Measurements from ENCODE around the gene SDF2L1. TPM values are rescaled to one million over a fixed set of nuclear protein-coding genes. Genes with fewer than 3 reads are reported as not detected.
A peak's percentile ranks its signal among the peaks of the same experiment; 100 is the strongest.
"Not testable (repeated sequence)": the region's sequence is repeated elsewhere in the genome, so short reads cannot be mapped to it uniquely, and the experiment has no call there.

SDF2L1 gene
- polyA plus RNA-seq, 3 donors = 11.7 to 19.3 (median 16.1) TPM

DNA sequence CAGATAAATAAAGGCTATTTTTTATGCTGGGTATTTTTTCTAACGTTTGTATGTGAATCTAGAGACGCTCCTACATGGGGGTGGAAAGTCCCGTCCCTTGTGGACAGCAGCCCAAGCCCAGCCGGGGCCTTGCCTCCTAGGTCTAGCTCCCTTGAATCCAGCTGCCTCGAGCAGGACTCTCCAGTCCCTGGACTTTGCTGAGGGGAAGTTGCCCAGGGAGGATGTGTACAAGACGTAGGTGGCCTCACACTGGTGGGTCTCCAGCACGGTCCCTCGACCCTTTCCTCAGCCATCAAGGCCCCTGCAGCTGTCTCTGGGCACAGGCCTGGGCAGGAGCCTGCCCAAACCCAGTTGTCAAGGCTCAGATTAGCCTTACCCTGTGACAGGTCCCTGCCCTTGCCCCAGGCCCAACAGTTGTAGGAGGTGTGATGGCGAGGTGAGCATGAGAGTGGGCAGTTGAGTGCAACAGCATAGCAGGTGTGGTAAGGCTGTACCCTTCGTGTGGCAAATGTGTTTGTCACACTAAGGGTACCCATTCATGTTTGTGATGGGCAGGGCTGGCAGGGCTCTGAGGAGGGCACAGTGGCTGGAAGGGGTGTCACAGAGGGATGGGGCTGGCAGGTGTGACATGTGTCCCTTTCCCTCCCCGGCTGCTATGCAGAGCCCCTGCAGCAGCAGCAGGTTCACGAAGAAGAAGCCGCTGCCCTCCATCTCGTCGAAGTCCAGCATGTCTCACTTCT lies 6.2 kb upstream of the SDF2L1 start:
- no peak for DNase-seq (ENCODE audit: low read depth in 3 of 3, low spot score in 2 of 3)

DNA sequence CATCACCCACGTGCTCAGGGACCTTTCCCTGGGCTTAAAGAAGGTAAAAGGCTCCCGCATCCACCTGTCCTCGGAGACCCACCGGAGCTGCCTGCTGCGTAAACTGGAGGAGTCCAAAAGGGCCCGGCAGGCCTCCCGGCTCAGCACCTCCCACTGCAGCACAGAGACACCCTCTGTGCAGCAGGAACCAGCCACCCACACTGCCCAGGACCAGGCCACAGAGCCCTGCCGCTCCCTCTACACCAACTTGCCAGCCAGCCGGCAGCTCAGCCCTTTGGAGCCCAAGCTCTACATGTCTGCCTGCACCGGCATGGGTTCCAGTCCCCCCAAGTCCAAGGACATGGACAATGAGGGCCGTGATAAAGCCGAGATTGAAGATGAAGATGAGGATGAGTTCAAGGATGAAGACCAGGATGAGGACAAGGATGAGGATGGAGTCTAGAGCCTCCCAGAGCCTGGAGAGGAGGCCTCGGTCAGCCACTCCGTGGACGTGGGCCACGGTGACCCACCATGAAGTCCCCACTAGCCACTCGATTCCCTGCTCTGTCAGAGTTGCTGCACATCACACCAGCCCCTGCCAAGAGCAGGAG lies 5.4 kb upstream of the SDF2L1 start:
- no peak for DNase-seq (ENCODE audit: low read depth in 3 of 3, low spot score in 2 of 3)

DNA sequence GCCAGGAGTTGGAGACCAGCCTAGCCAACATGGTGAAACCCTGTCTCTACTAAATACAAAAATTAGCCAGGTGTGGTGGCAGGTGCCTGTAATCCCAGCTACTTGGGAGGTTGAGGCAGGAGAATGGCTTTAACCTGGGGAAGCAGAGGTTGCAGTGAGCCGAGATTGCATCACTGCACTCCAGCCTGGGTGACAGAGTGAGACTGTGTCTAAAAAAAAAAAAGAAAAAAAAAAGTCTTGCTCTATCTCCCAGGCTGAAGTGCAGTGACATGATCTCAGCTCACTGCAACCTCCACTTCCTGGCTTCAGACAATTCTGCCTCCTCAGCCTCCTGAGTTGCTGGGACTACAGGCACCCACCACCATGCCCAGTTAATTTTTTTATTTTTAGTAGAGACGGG lies 4.7 kb upstream of the SDF2L1 start:
- not testable (repeated sequence) for DNase-seq (ENCODE audit: low read depth in 3 of 3, low spot score in 2 of 3)

DNA sequence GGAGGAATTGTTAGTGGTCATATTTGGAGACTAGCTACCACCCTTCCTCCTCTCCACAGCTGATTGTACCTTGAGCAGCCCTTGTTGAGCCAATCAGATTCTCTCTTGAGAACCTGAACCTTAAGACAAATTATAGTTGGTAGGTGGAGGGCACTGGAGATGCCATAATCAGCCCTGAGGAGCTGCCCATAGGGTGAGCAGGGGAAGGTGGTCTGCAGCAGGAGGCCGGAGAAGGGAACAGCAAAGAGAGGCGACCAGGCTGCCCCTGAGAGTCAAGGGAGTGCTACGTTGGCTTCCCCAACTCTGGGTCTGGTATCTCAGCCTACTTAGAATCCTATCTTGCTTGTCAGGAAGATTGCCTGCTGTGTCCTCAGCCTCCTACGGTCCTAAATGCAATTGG lies 2.7 kb upstream of the SDF2L1 start:
- DNase-seq (ENCODE audit: low read depth in 3 of 3, low spot score in 2 of 3) = no peak

DNA sequence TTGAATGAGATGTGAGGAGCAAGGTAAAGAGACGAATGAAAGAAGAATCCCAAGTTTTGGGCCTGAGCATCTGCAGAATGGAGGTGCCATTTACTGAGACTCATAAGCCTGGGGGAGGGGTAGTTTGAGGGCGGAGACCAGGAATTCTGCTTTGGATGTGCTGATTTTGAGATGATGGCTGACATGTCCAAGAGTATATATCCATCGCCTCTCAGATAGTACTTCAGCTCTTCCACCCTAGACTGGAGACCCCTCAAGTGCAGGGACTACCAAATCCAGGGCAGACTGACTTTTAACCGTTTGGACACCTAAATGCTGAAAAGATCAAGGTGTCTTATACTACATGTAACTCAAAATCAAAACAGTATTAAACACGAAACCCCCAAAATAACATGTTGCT lies 1.3 kb upstream of the SDF2L1 start:
- DNase-seq (ENCODE audit: low read depth in 3 of 3, low spot score in 2 of 3) = no peak

DNA sequence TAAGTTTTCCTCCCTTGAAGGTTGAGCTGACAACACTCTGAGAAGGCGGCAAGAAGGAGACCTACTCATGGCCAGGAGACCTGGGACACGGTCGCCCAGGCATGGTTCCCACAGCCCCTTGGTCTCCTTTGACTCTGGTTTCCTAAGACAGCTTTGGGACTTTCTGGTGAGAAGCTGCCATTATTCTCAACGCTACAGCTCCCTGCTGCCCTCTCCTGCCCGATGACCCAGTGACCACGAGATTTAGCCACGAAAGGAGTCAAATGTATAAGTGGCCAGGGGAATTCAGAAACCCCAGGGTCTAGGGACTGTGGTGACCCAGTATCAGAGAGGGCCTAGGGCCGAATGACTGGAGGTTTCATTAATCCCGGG lies 699 bp upstream of the SDF2L1 start:
- DNase-seq (ENCODE audit: low read depth in 3 of 3, low spot score in 2 of 3) = no peak

DNA sequence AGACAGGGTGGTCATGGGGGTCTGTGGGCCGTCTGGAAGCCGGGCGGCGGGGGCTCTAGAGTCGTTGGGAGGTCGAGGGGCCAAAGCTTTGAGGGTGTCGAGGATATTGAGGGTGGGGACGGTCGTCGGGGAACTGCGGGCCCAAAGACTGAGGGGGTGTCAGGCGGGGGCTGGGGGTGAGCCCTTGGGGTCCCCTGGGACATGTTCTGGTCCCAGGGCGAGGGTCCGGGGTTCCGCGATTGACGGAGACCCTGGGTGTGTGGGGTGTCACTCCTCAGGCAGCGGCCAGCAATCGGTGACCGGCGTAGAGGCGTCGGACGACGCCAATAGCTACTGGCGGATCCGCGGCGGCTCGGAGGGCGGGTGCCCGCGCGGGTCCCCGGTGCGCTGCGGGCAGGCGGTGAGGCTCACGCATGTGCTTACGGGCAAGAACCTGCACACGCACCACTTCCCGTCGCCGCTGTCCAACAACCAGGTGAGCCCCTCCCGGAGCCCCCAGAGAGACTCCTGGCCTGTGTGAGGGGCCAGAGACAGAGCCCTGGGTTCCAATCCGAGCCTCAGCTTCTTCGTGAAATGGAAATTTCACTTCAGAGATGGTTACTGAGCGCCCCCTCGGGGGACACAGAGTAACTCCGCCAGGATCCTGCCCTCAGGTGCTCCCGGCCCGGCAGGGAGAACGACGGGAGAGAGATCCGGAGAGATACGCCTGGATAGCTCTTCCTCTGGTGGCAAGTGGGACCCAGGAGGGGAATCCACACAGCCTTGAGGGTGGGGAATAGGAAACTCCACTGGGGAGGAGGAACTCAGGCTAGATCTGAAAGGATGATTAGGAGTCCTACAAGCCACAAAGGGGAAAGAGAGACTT lies 714 bp downstream of the SDF2L1 start:
- no peak for DNase-seq (ENCODE audit: low read depth in 3 of 3, low spot score in 2 of 3)

DNA sequence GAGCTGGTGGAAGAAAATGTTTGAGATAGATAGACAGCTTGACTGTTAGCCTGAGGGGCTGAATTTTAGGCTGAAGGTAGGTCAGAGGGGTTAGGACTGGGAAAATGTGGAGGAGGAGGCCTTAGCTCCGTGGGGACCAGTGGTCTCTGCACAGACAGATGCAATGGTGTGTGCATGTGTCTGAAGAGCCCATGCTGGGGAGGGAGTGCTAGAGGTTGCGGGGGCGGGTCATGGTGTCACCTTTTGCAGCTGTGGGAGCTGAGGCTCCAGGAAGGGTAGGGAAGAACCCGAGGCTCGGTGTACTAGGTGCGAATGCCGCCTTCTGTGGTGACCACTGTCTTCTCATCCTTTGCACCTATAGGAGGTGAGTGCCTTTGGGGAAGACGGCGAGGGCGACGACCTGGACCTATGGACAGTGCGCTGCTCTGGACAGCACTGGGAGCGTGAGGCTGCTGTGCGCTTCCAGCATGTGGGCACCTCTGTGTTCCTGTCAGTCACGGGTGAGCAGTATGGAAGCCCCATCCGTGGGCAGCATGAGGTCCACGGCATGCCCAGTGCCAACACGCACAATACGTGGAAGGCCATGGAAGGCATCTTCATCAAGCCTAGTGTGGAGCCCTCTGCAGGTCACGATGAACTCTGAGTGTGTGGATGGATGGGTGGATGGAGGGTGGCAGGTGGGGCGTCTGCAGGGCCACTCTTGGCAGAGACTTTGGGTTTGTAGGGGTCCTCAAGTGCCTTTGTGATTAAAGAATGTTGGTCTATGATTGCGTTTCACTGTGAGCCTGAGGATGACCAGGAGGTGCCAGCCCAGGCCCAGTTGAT lies 1.6 kb downstream of the SDF2L1 start:
- no peak for DNase-seq (ENCODE audit: low read depth in 3 of 3, low spot score in 2 of 3)

DNA sequence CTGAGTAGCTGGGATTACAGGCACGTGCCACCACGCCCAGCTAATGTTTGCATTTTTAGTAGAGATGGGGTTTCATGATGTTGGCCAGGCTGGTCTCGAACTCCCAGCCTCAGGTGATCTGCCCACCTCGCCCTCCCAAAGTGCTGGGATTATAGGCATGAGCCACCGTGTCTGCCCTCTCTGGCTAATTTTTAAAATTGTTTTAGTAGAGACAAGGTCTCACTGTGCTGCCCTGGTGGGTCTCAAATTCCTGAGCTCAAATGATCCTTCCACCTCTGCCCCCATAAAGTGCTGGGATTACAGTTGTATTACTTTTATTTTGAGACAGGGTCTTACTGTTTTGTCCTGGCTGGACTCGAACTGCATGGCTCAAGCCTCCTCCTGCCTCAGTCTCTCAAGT lies 3.4 kb downstream of the SDF2L1 start:
- DNase-seq (ENCODE audit: low read depth in 3 of 3, low spot score in 2 of 3) = not testable (repeated sequence)

DNA sequence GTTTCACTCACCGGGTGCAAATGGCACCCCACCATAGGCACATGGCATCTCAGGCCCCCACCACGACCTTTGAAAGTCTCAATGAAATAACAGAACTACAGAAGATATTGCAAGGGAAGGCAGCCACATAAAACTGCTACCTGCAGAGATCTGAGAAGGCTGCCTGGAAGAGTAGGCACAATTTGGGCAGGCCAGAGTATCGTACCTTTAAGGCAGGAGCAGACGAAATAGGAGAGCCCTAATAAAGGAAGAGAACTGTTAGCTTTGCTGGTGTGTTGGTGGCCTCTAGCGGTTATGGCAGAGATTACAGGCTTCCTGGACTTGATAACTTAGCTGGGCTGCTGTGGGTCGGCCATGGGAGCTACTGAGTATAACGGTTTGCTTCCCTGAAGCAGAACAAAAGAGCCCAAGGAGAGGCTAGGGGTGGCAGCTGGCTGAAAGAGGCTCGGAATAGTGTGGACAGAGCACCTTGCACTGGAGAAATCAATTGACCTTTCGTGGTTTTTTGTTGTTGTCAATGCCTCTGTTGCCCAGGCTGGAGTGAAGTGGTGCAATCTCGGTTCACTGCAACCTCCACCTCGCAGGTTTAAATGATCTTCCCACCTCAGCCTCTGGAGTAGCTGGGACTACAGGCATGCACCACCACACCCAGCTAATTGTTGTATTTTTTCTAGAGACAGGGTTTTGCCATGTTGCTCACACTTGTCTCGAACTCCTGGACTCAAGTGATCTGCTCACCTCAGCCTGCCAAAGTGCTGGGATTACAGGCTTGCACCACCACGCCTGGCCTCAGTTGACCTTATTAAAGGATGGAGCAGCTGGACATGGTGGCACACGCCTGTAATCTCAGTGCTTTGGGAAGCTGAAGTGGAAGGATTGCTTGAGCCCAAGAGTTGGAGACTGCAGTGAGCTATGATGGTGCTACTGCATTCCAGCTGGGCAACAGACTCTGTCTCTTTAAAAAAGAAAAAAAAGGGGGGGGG lies 4.8 kb downstream of the SDF2L1 start:
- DNase-seq (ENCODE audit: low read depth in 3 of 3, low spot score in 2 of 3) = no peak

DNA sequence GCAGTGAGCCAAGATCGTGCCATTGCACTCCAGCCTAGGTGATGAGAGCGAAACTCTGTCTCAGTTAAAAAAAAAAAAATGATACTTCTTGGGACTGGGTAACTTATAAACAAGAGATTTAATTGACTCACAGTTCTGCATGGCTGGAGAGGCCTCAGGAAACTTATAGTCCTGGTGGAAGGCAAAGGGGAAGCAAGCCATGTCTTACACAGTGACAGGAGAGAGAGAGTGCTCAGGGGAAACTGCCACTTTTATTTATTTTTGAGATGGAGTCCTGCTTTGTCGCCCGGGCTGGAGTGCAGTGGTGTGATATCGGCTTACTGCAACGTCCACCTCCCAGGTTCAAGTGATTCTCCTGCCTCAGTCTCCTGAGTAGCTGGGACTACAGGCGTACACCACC lies 8.2 kb downstream of the SDF2L1 start:
- DNase-seq (ENCODE audit: low read depth in 3 of 3, low spot score in 2 of 3) = no peak

DNA sequence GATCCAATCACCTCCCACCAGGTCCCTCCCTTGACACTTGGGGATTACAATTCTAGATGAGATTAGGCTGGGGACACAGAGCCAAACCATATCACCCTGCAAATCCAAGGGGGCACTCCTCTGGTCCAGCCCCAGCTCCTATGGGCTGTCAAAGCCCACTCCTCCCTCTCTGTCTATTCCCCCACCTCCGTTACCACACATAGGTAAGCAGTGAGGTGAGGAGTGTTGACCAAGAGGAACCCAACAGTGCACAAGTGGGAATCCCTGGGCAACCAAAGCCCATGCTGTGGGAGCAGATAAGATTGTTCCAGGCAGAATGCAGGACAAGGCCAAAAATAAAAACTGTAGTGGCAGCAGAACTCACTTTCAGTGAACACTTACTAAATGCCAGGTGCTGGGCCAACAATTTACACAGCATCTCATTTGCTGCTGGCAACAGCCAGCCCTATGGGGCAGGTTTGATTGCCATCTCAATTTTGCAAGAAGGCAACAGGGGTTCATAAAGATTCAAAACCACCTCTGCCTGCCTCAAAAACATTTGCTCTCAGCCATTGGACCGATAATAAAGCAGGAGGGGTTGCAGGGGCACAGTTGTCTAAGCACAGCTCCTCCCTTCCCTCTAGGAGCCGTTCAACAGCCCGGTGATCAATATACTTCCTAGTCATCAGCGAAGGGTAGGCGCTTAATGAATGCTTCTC lies 8.9 kb downstream of the SDF2L1 start:
- DNase-seq (ENCODE audit: low read depth in 3 of 3, low spot score in 2 of 3) = no peak

DNA sequence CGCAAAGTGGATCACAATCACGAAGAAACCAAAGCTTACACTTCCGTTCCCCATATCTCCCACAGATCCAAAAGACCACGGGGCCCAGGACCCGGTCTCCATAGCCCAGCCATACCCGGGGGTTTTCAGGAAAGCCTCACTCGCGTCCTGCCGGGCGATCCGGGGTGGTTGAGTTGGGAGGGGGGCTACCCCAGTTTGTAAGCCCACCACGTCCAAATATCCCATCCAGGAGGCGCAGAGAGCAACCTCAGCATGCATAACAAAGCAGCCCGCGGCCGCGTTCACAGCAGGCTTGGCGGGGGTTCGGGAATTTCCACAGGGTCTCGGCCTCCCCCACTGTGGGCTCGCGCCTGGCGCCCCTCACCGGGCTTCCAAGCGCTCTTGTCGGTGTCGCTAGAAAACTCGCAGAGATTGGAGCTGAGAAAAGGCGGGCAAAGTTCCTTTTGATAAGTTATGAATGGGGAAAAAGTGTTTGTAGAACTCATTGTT lies 9.5 kb downstream of the SDF2L1 start:
- DNase-seq (ENCODE audit: low read depth in 3 of 3, low spot score in 2 of 3) = no peak

DNA sequence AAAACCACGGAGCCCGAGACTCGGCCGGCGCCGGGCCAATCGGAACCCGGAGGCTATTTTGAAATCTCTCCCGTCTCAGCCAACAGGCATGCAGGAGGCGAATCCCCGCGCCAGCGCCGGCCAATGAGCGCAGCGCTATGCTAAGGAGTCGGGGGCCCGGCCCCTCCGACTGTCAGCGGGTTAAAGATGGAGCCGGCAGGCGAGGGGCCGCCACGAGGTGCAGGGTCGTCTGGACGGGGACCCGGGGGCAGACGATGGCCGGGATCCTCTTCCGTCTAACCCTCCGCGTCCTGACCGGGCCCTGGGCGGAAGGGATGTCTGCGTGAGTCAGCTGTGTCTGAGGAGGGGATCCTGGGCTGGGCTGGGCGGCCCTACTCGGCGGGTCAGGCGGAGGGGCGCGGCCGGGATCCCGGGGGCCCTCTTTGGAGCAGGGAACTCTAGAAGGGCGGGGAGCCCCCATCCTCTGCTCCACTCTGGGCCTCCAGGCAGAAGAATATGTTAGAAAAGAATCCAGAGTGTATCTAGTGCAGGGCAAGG lies 10.0 kb downstream of the SDF2L1 start:
- no peak for DNase-seq (ENCODE audit: low read depth in 3 of 3, low spot score in 2 of 3)

DNA sequence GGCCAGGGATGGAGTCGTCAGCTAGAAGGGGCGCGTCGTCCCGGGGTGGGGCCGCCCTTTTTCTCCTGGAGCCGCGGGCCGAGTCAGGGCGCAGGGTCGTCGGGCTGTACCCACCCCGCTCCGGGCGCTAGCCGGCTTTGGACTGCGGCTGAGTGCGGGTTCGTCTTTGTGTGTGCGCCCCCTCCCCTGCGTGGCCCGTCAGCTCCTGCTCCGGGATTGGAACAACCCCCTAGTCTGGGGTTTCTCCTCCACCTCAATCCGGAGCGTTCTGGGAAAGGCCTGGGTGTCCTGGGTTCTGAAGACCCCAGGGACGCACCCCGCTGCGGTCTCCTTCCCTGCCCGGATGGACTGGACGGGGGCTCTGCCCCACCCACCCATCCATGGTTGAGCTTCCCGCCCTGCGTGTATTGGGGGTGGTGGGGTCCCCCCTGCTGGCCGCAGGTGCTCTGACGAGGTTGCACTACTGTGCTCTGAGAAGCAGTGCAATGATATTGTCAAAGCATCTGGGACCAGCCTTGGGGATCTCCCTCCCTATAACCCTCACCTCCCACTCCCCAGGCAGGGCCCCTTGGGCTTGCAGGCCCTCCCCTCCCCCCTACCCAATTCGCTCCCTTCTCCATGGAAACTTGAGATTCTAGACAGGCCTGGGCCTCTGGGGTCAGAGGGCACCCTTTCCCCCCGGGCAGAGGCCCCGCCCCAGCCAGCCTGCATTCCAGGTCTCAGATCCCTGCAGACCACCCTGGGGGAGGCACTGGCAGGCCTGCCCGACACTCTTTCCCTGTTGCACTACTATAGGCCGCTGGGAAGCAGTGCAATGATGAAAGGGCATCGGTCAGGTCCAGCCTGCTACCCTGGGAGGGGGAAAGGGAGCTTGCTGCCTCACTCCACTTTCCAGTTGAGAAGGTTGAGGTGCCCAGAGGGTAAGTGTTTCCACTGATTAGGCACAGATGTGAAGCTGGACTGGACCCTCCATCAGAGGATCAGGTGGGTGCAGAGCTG lies 10.7 kb downstream of the SDF2L1 start:
- no peak for DNase-seq (ENCODE audit: low read depth in 3 of 3, low spot score in 2 of 3)

DNA sequence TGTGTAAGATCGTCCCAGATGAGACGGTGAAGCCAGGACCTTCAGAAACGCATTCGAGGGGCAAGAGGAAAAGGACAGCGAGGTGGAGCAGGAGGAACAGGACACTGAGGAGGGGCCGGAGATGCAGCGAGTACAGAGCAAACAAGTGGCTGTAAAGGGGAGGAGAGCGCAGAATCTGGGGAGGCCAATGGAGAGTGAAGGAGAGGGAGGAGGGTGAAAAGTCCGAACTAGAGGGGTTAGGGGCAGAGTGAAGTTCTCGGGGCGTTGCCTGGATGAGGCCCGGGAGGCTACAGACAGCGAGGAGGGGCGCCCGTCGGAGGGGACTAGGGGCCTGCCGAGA lies 14.9 kb downstream of the SDF2L1 start:
- DNase-seq (ENCODE audit: low read depth in 3 of 3, low spot score in 2 of 3) = no peak

DNA sequence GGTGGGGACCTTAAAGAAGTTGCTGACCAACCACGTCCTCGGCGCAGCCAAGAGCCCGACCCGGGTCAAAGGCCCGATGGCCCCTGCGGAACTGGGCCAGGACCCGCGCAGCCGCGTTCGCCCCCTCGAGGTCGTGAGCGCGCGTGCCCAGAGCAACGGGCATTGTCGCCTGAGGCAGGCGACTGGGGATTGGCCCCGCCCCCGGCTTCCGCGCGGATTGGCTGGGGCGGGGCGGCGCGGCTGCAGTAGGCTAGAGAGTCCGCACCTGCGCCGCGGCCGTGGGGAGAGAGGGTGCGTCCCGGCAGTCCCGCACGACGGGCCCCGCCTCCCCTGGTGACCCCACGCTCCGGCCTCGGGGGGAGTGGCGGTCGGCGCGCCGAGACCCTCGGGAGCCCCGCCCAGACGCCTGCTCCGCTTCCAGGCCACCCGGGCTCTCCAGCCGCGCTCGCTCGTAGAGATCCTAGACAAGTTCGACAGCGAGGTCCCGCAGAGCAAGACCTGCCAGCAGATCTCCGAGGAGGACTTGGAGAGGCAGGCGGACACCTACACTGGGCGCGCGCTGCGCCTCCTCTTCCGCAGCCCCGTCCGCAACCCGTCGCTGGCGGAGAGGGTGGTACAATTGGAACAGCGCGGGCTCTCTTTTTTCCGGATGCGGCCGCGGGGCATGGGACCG lies 15.4 kb downstream of the SDF2L1 start:
- peak in 1 of 3 donors; percentile 60 for DNase-seq (ENCODE audit: low read depth in 3 of 3, low spot score in 2 of 3)
